SK-N-SH treated with all-trans-retinoic acid at 6 μM for 48 hours (cell line): ENCODE measurements around the gene RNF207.

Source experiments
- ATAC-seq: fragments of 200-7000 bp; cut with Tn5 transposase; 3 replicates; pipeline ENCODE4 v1.9.1; 2020; ENCODE audit warnings: mild to moderate bottlenecking, moderate library complexity
- ARNTL ChIP-seq: fragments of 450-650 bp; formaldehyde crosslinking; IDR thresholded peaks from 2 replicates; pipeline ENCODE4 v1.5.0; 2020; ENCODE audit warnings: low read depth, mild to moderate bottlenecking, moderate library complexity, borderline replicate concordance
- CSDC2 ChIP-seq: fragments of 250-450 bp; sonication (Bioruptor Pico); IDR thresholded peaks from 2 replicates; pipeline ENCODE4 v1.5.0; 2020; ENCODE audit warnings: mild to moderate bottlenecking, moderate library complexity
- ESRRG ChIP-seq: fragments of 250-450 bp; sonication (Bioruptor Pico); IDR thresholded peaks from 2 replicates; pipeline ENCODE4 v1.6.1; 2021; ENCODE audit warnings: mild to moderate bottlenecking
- GLIS3 ChIP-seq: fragments of 250-450 bp; sonication (Bioruptor Pico); IDR thresholded peaks from 2 replicates; pipeline ENCODE4 v1.5.0; 2020; ENCODE audit warnings: mild to moderate bottlenecking, moderate library complexity
- ISL1 ChIP-seq: fragments of 250-450 bp; sonication (Bioruptor Pico); IDR thresholded peaks from 2 replicates; pipeline ENCODE4 v2.1.2; 2022; ENCODE audit warnings: mild to moderate bottlenecking, moderate library complexity
- RARB ChIP-seq: fragments of 250-450 bp; sonication (Bioruptor Pico); IDR thresholded peaks from 2 replicates; pipeline ENCODE4 v1.8.0; 2021; ENCODE audit warnings: mild to moderate bottlenecking, moderate library complexity
- TCF4 ChIP-seq: fragments of 250-450 bp; sonication (Bioruptor Pico); IDR thresholded peaks from 2 replicates; pipeline ENCODE4 v1.8.0; 2021; ENCODE audit warnings: mild to moderate bottlenecking, moderate library complexity, borderline replicate concordance
- TOX ChIP-seq: fragments of 250-450 bp; sonication (Bioruptor Pico); IDR thresholded peaks from 2 replicates; pipeline ENCODE4 v1.8.0; 2021; ENCODE audit warnings: mild to moderate bottlenecking, moderate library complexity, borderline replicate concordance
- ZC3H10 ChIP-seq: fragments of 250-450 bp; sonication (Bioruptor Pico); IDR thresholded peaks from 2 replicates; pipeline ENCODE4 v1.5.1; 2021; ENCODE audit warnings: mild to moderate bottlenecking, moderate library complexity
- ZFP30 ChIP-seq: fragments of 450-650 bp; formaldehyde crosslinking; IDR thresholded peaks from 2 replicates; pipeline ENCODE4 v1.5.0; 2022; ENCODE audit warnings: mild to moderate bottlenecking, moderate library complexity
- ZNF565 ChIP-seq: fragments of 450-650 bp; formaldehyde crosslinking; conservative IDR thresholded peaks from 2 replicates; pipeline ENCODE4 v1.5.0; 2020; ENCODE audit warnings: low read depth, mild to moderate bottlenecking, moderate library complexity
- ZNF8 ChIP-seq: fragments of 450-650 bp; formaldehyde crosslinking; IDR thresholded peaks from 2 replicates; pipeline ENCODE4 v1.5.0; 2020; ENCODE audit warnings: mild to moderate bottlenecking, moderate library complexity
- TF ChIP-seq, protein P1 (sequence below): fragments of 250-450 bp; sonication (Bioruptor Pico); IDR thresholded peaks from 2 replicates; pipeline ENCODE4 v1.8.0; 2021; ENCODE audit warnings: low read depth, mild to moderate bottlenecking, moderate library complexity, borderline replicate concordance
- TF ChIP-seq, protein P2 (sequence below): fragments of 250-450 bp; sonication (Bioruptor Pico); IDR thresholded peaks from 2 replicates; pipeline ENCODE4 v1.8.0; 2020; ENCODE audit warnings: mild to moderate bottlenecking, moderate library complexity, borderline replicate concordance
- TF ChIP-seq, protein P3 (sequence below): fragments of 250-450 bp; sonication (Bioruptor Pico); IDR thresholded peaks from 2 replicates; pipeline ENCODE4 v1.5.0; 2020; ENCODE audit warnings: mild to moderate bottlenecking, moderate library complexity
- TF ChIP-seq, protein P4 (sequence below): fragments of 250-450 bp; sonication (Bioruptor Pico); IDR thresholded peaks from 2 replicates; pipeline ENCODE4 v1.5.1; 2020; ENCODE audit warnings: low read depth, mild to moderate bottlenecking, moderate library complexity

RNF207 gene

DNA sequence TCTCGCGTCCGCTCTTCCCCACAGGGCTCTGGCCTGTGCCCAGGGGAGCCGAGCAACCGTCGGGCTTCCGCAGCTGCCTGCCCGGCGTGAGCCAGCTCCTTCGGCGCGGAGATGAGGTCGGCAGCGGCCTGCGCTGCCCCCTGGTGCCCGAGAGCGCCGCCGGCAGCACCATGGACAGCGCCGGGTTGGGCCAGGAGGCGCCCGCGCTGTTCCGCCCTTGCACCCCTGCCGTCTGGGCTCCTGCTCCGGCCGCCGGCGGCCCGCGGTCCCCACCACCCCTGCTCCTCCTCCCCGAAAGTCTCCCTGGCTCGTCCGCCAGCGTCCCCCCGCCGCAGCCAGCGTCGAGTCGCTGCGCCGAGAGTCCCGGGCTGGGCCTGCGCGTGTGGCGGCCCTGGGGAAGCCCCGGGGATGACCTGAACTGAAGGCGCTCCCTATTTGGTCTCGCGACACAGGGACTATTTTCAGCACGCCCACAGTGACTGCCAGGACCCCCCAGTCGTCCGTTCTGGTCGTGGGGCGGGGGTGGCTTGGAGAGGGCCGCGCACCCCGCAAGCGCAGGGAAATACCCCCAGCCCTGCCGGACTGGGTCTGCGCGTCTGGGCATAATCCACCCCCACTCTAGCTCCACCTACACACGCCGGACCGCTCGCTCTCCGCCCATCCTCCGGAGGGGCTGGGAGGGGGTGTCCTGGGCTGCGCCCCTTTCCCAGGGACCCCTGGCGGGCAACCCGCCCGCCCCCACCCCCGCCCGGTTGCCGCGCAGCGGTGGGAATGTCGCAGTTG is 39.4 kb downstream of the RNF207 start (continued):
- TF ChIP-seq, protein P1, sequence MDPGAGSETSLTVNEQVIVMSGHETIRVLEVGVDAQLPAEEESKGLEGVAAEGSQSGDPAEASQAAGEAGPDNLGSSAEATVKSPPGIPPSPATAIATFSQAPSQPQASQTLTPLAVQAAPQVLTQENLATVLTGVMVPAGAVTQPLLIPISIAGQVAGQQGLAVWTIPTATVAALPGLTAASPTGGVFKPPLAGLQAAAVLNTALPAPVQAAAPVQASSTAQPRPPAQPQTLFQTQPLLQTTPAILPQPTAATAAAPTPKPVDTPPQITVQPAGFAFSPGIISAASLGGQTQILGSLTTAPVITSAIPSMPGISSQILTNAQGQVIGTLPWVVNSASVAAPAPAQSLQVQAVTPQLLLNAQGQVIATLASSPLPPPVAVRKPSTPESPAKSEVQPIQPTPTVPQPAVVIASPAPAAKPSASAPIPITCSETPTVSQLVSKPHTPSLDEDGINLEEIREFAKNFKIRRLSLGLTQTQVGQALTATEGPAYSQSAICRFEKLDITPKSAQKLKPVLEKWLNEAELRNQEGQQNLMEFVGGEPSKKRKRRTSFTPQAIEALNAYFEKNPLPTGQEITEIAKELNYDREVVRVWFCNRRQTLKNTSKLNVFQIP (CRISPR knock-in tag): no peak
- TF ChIP-seq TCF4 (CRISPR knock-in tag) (no peak), ESRRG (CRISPR knock-in tag) (no peak), GLIS3 (CRISPR knock-in tag) (no peak), CSDC2 (CRISPR knock-in tag) (peak; percentile 84; the same call in 1 of the 2 replicates), RARB (CRISPR knock-in tag) (no peak)
- TF ChIP-seq, protein P2, sequence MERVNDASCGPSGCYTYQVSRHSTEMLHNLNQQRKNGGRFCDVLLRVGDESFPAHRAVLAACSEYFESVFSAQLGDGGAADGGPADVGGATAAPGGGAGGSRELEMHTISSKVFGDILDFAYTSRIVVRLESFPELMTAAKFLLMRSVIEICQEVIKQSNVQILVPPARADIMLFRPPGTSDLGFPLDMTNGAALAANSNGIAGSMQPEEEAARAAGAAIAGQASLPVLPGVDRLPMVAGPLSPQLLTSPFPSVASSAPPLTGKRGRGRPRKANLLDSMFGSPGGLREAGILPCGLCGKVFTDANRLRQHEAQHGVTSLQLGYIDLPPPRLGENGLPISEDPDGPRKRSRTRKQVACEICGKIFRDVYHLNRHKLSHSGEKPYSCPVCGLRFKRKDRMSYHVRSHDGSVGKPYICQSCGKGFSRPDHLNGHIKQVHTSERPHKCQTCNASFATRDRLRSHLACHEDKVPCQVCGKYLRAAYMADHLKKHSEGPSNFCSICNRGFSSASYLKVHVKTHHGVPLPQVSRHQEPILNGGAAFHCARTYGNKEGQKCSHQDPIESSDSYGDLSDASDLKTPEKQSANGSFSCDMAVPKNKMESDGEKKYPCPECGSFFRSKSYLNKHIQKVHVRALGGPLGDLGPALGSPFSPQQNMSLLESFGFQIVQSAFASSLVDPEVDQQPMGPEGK (CRISPR knock-in tag): no peak

DNA sequence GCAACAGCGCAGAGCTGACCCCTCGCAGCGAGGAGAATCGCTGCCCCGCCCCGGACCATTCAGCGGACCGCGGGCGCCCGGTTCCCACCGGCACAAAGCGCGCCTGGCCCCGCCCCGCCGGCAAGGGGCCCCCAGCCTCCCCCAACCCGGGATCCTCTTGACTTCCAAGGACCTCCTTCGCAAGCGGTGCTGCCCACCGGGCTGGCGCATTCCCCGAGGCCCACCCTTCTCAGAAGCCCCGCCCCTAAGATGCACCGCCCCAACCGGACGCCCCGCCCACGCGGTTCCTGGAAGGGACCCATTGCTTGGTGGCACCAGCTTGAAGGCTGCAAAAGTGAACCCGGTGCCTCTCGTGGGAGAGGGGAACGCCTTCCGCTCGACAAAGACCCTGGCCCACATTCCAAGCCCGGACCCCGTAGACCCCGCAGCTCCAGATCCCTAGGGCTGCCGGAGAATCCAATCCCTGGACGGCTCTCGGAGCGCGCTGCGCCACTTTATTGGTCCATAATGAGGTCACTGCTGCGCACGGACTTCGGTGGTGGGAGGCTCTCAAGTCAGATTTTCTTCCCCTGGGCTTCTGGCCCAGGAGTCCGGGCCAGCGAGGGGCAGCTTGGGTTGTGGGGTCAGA is 40.1 kb downstream of the RNF207 start:
- peak; percentile 55 for ATAC-seq
- TF ChIP-seq, protein P3, sequence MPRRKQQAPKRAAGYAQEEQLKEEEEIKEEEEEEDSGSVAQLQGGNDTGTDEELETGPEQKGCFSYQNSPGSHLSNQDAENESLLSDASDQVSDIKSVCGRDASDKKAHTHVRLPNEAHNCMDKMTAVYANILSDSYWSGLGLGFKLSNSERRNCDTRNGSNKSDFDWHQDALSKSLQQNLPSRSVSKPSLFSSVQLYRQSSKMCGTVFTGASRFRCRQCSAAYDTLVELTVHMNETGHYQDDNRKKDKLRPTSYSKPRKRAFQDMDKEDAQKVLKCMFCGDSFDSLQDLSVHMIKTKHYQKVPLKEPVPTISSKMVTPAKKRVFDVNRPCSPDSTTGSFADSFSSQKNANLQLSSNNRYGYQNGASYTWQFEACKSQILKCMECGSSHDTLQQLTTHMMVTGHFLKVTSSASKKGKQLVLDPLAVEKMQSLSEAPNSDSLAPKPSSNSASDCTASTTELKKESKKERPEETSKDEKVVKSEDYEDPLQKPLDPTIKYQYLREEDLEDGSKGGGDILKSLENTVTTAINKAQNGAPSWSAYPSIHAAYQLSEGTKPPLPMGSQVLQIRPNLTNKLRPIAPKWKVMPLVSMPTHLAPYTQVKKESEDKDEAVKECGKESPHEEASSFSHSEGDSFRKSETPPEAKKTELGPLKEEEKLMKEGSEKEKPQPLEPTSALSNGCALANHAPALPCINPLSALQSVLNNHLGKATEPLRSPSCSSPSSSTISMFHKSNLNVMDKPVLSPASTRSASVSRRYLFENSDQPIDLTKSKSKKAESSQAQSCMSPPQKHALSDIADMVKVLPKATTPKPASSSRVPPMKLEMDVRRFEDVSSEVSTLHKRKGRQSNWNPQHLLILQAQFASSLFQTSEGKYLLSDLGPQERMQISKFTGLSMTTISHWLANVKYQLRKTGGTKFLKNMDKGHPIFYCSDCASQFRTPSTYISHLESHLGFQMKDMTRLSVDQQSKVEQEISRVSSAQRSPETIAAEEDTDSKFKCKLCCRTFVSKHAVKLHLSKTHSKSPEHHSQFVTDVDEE (CRISPR knock-in tag): no peak
- TF ChIP-seq, protein P1 (CRISPR knock-in tag): no peak
- TF ChIP-seq, all 23 proteins: peak for 0

DNA sequence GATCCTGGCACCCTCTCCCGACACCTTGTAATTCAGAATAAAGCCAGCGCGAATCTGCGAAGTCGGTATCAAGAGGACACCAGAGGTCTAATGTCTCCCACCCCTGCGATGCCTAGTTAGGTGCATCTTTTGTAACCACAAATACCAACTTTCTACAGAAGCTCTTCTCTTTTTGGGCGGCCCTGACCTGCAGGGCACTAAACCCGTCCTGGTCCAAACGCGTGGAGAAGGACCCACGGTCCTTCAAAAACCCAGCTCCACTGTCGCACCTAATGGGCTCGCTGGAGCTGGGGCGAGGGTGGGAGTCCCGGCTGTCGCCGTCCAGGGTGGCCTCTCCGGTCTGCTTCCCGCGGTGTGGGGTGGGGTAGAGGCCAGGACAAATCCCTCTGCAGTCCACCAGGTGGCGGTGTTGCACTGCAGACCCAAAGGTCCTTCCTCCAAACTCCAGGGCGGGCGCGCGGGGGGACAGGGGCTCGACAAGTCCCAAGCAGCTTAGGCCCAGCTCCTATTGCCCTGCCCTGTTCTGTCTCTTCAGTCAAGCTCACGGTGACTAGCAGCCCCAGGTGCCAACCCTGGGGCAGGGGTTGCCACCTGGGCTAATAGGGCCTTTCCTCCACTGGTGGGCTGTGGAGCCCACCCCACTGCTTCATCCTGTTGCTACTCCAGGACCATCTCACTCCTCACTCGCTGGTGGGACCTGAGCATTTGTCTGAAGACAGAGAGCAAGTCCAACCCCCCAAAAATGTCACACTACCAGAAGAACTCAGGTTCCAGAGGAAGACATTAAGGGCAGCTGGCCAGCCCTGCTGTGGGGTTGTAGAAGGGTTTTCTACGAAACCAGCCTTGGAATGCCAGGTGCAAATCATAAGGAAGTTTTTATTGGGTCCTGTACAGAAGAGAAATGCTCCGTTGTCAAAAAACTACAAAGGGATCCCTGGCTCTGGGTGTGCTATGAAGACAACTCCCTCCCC is 40.9 kb downstream of the RNF207 start:
- ATAC-seq: peak; percentile 81
- TF ChIP-seq RARB (CRISPR knock-in tag): no peak
- TF ChIP-seq TOX (CRISPR knock-in tag): no peak
- TF ChIP-seq ZFP30 (CRISPR knock-in tag): no peak
- no peak for TF ChIP-seq ZNF565 (CRISPR knock-in tag)
- no peak for TF ChIP-seq CSDC2 (CRISPR knock-in tag)
- no peak for TF ChIP-seq ZNF8 (CRISPR knock-in tag)
- TF ChIP-seq ZC3H10 (CRISPR knock-in tag): no peak
- no peak for TF ChIP-seq ISL1
- TF ChIP-seq, protein P1 (CRISPR knock-in tag): no peak
- TF ChIP-seq, protein P4, sequence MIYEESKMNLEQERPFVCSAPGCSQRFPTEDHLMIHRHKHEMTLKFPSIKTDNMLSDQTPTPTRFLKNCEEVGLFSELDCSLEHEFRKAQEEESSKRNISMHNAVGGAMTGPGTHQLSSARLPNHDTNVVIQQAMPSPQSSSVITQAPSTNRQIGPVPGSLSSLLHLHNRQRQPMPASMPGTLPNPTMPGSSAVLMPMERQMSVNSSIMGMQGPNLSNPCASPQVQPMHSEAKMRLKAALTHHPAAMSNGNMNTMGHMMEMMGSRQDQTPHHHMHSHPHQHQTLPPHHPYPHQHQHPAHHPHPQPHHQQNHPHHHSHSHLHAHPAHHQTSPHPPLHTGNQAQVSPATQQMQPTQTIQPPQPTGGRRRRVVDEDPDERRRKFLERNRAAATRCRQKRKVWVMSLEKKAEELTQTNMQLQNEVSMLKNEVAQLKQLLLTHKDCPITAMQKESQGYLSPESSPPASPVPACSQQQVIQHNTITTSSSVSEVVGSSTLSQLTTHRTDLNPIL (CRISPR knock-in tag): no peak
- TF ChIP-seq GLIS3 (CRISPR knock-in tag): no peak
- no peak for TF ChIP-seq ARNTL (CRISPR knock-in tag)
- no peak for TF ChIP-seq ESRRG (CRISPR knock-in tag)
